ENCODE data around the gene STXBP6.

The STXBP6 gene

DNA sequence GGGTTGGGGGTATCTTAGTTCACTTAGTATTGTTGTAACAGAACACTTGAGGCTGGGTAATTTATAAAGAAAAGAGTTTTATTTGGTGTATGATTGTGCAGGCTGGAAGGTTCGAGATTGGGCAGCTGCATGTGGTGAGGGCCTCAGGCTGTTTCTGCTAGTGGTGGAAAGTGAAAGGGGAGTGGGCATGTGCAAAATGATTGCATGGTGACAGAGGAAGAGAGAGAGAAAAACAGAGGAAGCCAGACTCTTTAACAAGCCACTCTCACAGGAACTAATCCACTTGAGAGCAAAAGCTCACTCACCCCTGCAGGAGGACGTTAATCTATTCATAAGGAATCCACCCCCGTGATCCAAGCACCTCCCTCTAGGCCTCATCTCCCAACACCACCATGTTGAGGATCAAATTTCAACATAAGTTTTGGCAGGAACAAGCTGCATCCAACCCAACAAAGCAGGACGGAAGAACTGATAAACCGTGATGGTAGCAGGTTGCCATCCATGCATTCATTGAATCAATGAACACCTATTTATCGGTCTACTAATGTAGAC, 251.0 kb downstream of the STXBP6 start:
- TF ChIP-seq ZFP30 (CRISPR knock-in tag; IDR thresholded peaks at IDR 0.05) (no peak), TOX (CRISPR knock-in tag; IDR thresholded peaks at IDR 0.05; ENCODE audit: borderline replicate concordance) (no peak), CSDC2 (CRISPR knock-in tag; IDR thresholded peaks at IDR 0.05) (no peak), ZNF8 (CRISPR knock-in tag; IDR thresholded peaks at IDR 0.05) (no peak), OSR1 (CRISPR knock-in tag; IDR thresholded peaks at IDR 0.05) (no peak), PPARA (CRISPR knock-in tag; IDR thresholded peaks at IDR 0.05; ENCODE audit: borderline replicate concordance) (no peak), ZC3H10 (CRISPR knock-in tag; IDR thresholded peaks at IDR 0.05) (no peak), ZNF70 (CRISPR knock-in tag; IDR thresholded peaks at IDR 0.05) (no peak), GLIS3 (CRISPR knock-in tag; IDR thresholded peaks at IDR 0.05) (no peak), RARB (CRISPR knock-in tag; IDR thresholded peaks at IDR 0.05) (no peak), ZFP3 (CRISPR knock-in tag; IDR thresholded peaks at IDR 0.05) (no peak), BACH2 (CRISPR knock-in tag; IDR thresholded peaks at IDR 0.05; ENCODE audit: borderline replicate concordance) (no peak), ZNF565 (CRISPR knock-in tag; conservative IDR thresholded peaks at IDR 0.05; ENCODE audit: low read depth) (no peak), SNAI2 (CRISPR knock-in tag; IDR thresholded peaks at IDR 0.05) (no peak)
- TF ChIP-seq, protein P1, sequence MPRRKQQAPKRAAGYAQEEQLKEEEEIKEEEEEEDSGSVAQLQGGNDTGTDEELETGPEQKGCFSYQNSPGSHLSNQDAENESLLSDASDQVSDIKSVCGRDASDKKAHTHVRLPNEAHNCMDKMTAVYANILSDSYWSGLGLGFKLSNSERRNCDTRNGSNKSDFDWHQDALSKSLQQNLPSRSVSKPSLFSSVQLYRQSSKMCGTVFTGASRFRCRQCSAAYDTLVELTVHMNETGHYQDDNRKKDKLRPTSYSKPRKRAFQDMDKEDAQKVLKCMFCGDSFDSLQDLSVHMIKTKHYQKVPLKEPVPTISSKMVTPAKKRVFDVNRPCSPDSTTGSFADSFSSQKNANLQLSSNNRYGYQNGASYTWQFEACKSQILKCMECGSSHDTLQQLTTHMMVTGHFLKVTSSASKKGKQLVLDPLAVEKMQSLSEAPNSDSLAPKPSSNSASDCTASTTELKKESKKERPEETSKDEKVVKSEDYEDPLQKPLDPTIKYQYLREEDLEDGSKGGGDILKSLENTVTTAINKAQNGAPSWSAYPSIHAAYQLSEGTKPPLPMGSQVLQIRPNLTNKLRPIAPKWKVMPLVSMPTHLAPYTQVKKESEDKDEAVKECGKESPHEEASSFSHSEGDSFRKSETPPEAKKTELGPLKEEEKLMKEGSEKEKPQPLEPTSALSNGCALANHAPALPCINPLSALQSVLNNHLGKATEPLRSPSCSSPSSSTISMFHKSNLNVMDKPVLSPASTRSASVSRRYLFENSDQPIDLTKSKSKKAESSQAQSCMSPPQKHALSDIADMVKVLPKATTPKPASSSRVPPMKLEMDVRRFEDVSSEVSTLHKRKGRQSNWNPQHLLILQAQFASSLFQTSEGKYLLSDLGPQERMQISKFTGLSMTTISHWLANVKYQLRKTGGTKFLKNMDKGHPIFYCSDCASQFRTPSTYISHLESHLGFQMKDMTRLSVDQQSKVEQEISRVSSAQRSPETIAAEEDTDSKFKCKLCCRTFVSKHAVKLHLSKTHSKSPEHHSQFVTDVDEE (CRISPR knock-in tag; IDR thresholded peaks at IDR 0.05), result no peak
- TF ChIP-seq, protein P2, sequence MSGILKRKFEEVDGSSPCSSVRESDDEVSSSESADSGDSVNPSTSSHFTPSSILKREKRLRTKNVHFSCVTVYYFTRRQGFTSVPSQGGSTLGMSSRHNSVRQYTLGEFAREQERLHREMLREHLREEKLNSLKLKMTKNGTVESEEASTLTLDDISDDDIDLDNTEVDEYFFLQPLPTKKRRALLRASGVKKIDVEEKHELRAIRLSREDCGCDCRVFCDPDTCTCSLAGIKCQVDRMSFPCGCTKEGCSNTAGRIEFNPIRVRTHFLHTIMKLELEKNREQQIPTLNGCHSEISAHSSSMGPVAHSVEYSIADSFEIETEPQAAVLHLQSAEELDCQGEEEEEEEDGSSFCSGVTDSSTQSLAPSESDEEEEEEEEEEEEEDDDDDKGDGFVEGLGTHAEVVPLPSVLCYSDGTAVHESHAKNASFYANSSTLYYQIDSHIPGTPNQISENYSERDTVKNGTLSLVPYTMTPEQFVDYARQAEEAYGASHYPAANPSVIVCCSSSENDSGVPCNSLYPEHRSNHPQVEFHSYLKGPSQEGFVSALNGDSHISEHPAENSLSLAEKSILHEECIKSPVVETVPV (CRISPR knock-in tag; IDR thresholded peaks at IDR 0.05), result no peak
- TF ChIP-seq, protein P3, sequence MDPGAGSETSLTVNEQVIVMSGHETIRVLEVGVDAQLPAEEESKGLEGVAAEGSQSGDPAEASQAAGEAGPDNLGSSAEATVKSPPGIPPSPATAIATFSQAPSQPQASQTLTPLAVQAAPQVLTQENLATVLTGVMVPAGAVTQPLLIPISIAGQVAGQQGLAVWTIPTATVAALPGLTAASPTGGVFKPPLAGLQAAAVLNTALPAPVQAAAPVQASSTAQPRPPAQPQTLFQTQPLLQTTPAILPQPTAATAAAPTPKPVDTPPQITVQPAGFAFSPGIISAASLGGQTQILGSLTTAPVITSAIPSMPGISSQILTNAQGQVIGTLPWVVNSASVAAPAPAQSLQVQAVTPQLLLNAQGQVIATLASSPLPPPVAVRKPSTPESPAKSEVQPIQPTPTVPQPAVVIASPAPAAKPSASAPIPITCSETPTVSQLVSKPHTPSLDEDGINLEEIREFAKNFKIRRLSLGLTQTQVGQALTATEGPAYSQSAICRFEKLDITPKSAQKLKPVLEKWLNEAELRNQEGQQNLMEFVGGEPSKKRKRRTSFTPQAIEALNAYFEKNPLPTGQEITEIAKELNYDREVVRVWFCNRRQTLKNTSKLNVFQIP (CRISPR knock-in tag; IDR thresholded peaks at IDR 0.05; ENCODE audit: borderline replicate concordance, low read depth), result no peak
- ATAC-seq, result no peak

DNA sequence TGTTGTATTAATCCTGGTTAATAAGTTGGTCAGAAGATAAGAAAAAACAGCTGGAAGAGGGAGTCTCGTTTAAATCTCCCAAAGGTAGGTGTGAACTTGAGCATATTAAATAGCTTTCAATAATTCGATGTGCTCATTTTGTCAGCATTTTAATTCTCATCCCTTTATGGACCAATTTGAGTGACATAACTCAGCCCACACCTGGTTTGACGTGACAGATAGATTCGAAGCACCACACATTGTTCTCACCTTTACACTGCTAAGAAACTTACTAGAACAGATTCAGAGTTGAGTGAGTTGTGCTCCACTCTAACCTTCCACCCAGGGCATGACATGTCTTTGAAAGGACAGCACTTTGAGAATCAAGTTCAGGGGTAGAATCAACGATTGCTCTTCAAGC, 254.5 kb downstream of the STXBP6 start:
- no peak for ATAC-seq
- TF ChIP-seq, protein P4, sequence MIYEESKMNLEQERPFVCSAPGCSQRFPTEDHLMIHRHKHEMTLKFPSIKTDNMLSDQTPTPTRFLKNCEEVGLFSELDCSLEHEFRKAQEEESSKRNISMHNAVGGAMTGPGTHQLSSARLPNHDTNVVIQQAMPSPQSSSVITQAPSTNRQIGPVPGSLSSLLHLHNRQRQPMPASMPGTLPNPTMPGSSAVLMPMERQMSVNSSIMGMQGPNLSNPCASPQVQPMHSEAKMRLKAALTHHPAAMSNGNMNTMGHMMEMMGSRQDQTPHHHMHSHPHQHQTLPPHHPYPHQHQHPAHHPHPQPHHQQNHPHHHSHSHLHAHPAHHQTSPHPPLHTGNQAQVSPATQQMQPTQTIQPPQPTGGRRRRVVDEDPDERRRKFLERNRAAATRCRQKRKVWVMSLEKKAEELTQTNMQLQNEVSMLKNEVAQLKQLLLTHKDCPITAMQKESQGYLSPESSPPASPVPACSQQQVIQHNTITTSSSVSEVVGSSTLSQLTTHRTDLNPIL (CRISPR knock-in tag; IDR thresholded peaks at IDR 0.05; ENCODE audit: low read depth), result no peak
- no peak for TF ChIP-seq ISL1 (CRISPR knock-in tag; IDR thresholded peaks at IDR 0.05)
- no peak for TF ChIP-seq OSR1 (CRISPR knock-in tag; IDR thresholded peaks at IDR 0.05)
- no peak for TF ChIP-seq ZC3H10 (CRISPR knock-in tag; IDR thresholded peaks at IDR 0.05)
- TF ChIP-seq PPARA (CRISPR knock-in tag; IDR thresholded peaks at IDR 0.05; ENCODE audit: borderline replicate concordance), result no peak
- TF ChIP-seq ZNF565 (CRISPR knock-in tag; conservative IDR thresholded peaks at IDR 0.05; ENCODE audit: low read depth), result no peak

DNA sequence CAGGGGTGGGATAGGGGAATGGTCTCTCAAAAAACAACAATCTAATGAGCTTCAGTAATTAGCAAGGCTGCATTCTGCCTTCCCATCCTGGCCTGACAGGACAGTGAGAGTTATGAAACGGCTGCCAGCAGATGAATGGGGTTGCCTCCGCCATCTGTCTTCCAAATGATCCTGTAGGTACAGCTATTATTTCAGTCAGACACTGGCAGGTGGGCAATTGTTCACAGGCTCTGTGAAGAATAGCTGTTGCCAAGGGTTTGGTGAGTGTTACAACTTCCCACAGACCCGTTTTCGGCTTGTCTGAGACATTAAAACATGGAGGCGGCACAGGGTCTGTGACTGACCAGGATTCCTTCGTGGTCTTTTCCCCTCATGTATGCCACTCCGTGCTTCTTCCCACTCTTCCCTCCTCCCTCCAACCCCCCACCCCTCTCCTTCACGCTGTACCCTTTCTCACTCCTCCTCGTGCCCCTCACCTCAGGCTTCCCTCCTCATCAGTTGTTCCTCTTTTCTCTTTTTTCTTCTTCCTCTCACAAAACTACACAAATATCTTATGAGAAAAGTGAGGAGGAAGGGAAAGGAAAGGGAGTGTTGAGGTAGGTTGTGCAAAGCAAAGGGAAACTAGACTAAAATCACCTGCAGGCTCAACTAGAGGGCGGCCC, 255.2 kb downstream of the STXBP6 start:
- TF ChIP-seq ZFP30 (CRISPR knock-in tag; IDR thresholded peaks at IDR 0.05), result no peak
- ATAC-seq, result no peak

DNA sequence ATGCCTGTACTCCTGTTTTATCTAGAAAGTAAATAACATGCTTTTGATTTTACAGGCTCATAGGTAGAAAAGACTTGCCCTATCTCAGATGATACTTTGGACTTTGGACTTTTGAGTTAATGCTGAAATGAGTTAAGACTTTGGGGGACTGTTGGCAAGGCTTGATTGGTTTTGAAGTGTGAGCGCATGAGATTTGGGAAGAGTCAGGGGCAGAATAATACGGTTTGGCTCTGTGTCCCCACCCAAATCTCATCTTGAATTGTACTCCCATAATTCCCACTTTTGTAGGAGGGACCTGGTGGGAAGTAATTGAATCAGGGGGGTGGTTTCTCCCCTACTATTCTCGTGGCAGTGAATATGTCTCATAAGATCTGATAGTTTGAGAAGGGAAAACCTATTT, 259.8 kb downstream of the STXBP6 start:
- ATAC-seq, result no peak
- TF ChIP-seq ISL1 (CRISPR knock-in tag; IDR thresholded peaks at IDR 0.05) (no peak), ARNTL (CRISPR knock-in tag; IDR thresholded peaks at IDR 0.05; ENCODE audit: borderline replicate concordance, low read depth) (no peak), TOX (CRISPR knock-in tag; IDR thresholded peaks at IDR 0.05; ENCODE audit: borderline replicate concordance) (no peak), RARB (CRISPR knock-in tag; IDR thresholded peaks at IDR 0.05) (no peak), ZFP30 (CRISPR knock-in tag; IDR thresholded peaks at IDR 0.05) (no peak), CSDC2 (CRISPR knock-in tag; IDR thresholded peaks at IDR 0.05) (no peak), ZNF8 (CRISPR knock-in tag; IDR thresholded peaks at IDR 0.05) (no peak), OSR1 (CRISPR knock-in tag; IDR thresholded peaks at IDR 0.05) (no peak)
- TF ChIP-seq, protein P3 (CRISPR knock-in tag; IDR thresholded peaks at IDR 0.05; ENCODE audit: borderline replicate concordance, low read depth), result no peak
- TF ChIP-seq, protein P2 (CRISPR knock-in tag; IDR thresholded peaks at IDR 0.05), result no peak
